Choroid plexus epithelial cell (primary cell): ENCODE data around the gene PRG3.
A peak's percentile ranks its signal among the peaks of the same experiment; 100 is the strongest.

Source experiments
- DNase-seq: peaks from one replicate; pipeline ENCODE4 v3.0.0-alpha.2; 2010; ENCODE audit warnings: low read depth
- H3K4me3 ChIP-seq: 2 replicates; pipeline ENCODE4 v1.5.1; 2011; ENCODE audit warnings: low read depth, mild to moderate bottlenecking, control low read depth, low read length, moderate library complexity
- TF ChIP-seq, protein P1 (sequence below): conservative IDR thresholded peaks from 2 replicates; pipeline ENCODE4 v1.5.1; 2011; ENCODE audit warnings: low read depth, mild to moderate bottlenecking, control low read depth, inconsistent platforms, low read length, moderate library complexity

Gene PRG3

DNA sequence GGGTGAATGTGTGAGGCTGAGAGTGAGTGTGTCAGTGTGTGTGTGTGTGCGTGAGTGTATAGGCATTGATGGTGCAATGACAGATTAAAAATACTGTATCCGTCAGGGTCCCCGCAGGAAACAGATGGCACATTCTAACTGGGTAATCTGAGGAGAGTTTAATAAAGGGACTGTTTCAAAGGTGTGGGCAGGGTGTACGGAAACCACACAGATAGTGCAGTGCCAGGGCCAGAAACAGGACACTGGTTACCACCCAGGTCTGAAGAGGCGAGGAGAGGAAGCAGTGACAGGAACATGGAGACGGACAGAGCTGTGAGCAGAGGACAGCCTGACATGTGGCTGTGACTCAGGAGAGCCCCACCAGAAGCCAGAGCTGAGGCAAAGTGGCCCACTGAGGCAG is 26.3 kb downstream of the PRG3 start:
- TF ChIP-seq, protein P1, sequence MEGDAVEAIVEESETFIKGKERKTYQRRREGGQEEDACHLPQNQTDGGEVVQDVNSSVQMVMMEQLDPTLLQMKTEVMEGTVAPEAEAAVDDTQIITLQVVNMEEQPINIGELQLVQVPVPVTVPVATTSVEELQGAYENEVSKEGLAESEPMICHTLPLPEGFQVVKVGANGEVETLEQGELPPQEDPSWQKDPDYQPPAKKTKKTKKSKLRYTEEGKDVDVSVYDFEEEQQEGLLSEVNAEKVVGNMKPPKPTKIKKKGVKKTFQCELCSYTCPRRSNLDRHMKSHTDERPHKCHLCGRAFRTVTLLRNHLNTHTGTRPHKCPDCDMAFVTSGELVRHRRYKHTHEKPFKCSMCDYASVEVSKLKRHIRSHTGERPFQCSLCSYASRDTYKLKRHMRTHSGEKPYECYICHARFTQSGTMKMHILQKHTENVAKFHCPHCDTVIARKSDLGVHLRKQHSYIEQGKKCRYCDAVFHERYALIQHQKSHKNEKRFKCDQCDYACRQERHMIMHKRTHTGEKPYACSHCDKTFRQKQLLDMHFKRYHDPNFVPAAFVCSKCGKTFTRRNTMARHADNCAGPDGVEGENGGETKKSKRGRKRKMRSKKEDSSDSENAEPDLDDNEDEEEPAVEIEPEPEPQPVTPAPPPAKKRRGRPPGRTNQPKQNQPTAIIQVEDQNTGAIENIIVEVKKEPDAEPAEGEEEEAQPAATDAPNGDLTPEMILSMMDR, result no peak
- no peak overlapping the region for H3K4me3 ChIP-seq
- DNase-seq, result no peak

DNA sequence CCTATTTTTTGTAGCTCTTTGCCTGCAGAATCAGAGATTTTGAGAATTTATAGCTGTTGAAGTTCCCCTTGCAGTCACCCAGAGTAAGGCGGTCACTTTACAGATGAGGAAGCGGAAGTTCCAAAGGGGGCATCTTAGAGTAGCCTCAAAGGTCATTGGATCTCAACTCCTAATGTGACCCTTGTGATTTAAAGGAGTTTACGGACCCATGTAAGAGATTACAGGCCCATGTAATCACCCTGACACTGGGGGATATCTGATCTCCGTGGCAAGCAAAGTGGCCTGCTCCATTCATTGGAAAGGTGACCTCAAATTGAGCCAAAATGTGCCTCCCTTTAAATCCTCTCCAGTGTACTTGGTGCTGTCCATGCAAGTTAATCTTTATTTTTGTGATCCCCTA is 27.1 kb downstream of the PRG3 start:
- DNase-seq, result no peak

DNA sequence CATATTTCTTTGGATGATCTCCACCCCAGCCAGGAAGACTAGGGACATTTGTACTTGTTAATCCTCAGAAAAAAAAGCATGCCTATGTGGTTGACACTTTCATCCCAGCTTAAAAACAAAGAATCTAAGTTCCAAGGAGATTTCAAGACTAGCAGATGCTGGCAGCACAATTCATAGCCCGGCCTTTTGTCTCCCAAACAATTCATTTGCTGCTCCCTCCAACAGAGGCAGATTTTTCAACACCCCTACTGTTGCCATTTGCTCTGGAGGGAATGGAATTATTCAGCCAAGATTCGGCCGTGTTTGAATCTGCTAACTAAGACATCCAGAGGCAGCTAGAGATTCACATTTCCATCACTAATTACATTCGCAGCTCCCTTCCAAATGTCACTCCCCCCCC is 27.5 kb downstream of the PRG3 start:
- TF ChIP-seq, protein P1, result no peak
- no peak overlapping the region for H3K4me3 ChIP-seq
- no peak for DNase-seq

More for the DNA sequence above, 27.1 kb downstream of the PRG3 start:
- H3K4me3 ChIP-seq, result no peak overlapping the region
- TF ChIP-seq, protein P1, result no peak

DNA sequence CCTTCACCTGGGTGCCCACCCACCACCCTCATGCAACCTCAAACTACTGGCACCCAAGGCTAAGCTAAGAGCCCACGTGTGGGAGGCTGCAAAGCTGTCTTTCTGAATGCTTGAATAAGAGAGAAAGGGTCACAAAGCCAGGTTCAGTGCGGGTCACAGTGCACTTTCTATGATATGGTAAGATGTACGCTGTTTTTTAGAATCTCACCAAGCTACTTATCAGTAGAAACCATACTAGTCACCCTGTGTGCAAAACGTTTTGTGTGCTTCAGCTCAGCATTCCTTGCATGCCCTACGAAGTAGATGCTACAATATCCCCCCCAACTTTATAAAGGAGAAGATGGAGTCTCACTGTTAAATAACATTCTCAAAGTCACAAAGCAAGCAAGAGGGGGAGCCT is 27.9 kb downstream of the PRG3 start:
- no peak overlapping the region for H3K4me3 ChIP-seq
- TF ChIP-seq, protein P1, result no peak
- no peak for DNase-seq

DNA sequence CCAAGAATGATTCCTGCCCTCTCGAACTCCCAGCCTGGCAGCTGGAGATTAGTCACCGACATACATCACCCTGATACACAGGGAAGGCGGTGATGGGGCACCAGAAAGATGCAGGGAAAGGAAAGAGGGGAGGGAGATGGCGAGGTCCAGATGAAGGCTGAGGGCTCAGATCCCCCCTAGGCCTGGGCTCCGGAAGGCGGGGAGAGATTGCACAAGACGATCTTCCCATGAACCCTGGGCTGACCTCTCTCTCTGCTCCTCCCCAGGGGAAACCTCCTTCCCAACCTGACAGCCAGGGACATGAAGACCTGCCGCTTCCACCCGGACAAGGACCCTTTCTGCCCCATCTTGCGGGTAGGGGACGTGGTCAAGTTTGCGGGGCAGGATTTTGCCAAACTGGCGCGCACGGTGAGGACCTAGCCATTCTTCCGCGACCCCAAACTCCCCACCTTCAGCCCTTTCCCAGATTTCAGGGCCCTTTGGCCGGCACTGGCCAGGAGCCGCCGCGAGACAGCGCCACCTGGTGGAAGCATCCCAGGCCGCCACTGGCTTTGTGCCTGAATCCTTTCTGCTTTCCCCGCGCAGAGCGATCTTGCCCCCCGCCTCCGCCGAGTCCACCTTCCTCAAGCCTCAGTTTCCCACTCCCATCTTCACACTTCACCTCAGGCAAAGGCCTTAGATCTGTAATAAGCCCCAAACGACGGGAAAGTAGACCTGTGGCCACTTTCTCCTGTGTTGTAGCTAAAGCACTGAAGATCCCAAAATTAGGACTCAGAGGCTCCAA is 31.3 kb downstream of the PRG3 start:
- TF ChIP-seq, protein P1, result peak; percentile 83
- peak; percentile 39 for DNase-seq
- H3K4me3 ChIP-seq, result no peak overlapping the region

DNA sequence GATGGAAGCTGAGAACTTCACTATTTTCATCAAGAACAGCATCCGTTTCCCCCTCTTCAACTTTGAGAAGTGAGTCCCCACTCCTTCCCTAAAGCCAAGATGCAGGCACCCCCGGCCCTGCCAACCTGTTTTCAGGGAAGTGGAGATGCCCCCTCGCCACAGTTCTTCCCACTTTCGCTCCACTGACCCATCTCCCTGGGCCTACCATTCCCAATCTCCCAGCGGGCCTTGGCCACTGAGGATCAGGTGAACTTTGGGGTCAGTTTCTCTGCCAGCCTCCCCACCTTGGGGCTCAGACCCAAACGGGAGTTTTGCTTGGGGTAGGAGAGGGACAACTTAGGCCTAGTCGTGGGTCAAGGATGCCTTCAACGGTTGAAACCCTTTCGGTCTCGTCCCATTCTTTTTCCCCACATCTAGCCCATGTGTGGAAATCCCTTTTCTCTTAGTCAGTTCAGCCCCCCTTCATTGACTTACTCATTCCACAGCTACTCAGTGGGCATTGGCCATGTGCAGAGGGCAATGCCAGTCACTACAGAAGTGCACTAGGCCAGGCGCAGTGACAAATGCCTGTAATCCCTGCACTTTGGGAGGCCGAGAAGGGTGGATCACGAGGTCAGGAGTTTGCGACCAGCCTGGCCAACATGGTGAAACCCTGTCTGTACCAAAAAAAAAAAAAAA is 32.2 kb downstream of the PRG3 start:
- TF ChIP-seq, protein P1, result no peak
- H3K4me3 ChIP-seq, result no peak overlapping the region
- no peak for DNase-seq
